H1 (cell line): ENCODE data around the gene NHEJ1. TPM values are rescaled to one million over a fixed set of nuclear protein-coding genes. Genes with fewer than 3 reads are reported as not detected.

Experiments
- CTCF ChIA-PET: fragments of 300-600 bp; sonication (Branson Sonifier 250); formaldehyde crosslinking; loops from one replicate; lab custom pipeline; 2021; ENCODE audit not compliant: partially characterized antibody; lab: Charles Lee
- POLR2A ChIA-PET: fragments of 300-600 bp; sonication (Branson Sonifier 250); formaldehyde crosslinking; loops from one replicate; lab custom pipeline; 2021; ENCODE audit warnings: inconsistent platforms; ENCODE audit not compliant: partially characterized antibody; lab: Charles Lee
- DNase-seq, 2 experiments: peaks; one replicate each; pipeline versions ENCODE4 v3.0.0 to v3.0.0-alpha.2; 2010 to 2022; ENCODE audit warnings: low spot score in 2 of 2, low read depth in 1 of 2, mixed read lengths in 1 of 2
- FAIRE-seq: peaks from 2 replicates; lab custom pipeline; 2011; peaks lifted over from hg19 to GRCh38; lab: Jason Lieb, UNC
- H2AFZ ChIP-seq: 2 replicates; pipeline ENCODE4 v1.8.1; 2012; ENCODE audit warnings: low read length, inconsistent platforms
- H2AK5ac ChIP-seq: 2 replicates; pipeline ENCODE4 v1.6.1; 2013; ENCODE audit warnings: low read depth, low read length
- H2BK120ac ChIP-seq: replicated peaks from 2 replicates; pipeline ENCODE3; 2013; ENCODE audit warnings: low read depth, low read length, inconsistent platforms
- H2BK12ac ChIP-seq: 2 replicates; pipeline ENCODE4 v1.6.1; 2013; ENCODE audit warnings: low read depth, low read length
- H2BK15ac ChIP-seq: 2 replicates; pipeline ENCODE4 v1.6.1; 2013; ENCODE audit warnings: low read length
- H2BK20ac ChIP-seq: 2 replicates; pipeline ENCODE4 v1.6.1; 2013; ENCODE audit warnings: low read length
- H2BK5ac ChIP-seq: 2 replicates; pipeline ENCODE4 v1.6.1; 2013; ENCODE audit warnings: low read depth, low read length
- H3K14ac ChIP-seq: 2 replicates; pipeline ENCODE4 v1.6.1; 2013; ENCODE audit warnings: inconsistent platforms; ENCODE audit not compliant: insufficient read length
- H3K18ac ChIP-seq: 2 replicates; pipeline ENCODE4 v1.6.1; 2013; ENCODE audit warnings: low read length; ENCODE audit errors: extremely low read depth
- H3K23ac ChIP-seq: 2 replicates; pipeline ENCODE4 v1.6.1; 2013; ENCODE audit warnings: inconsistent platforms; ENCODE audit not compliant: insufficient read length
- H3K23me2 ChIP-seq: 2 replicates; pipeline ENCODE4 v1.6.1; 2013; ENCODE audit warnings: low read depth, low read length
- H3K27ac ChIP-seq: 2 replicates; pipeline ENCODE4 v1.6.1; 2011; ENCODE audit warnings: low read depth, low read length, inconsistent platforms
- H3K27me3 ChIP-seq, 4 experiments: replicated peaks in 1 of 4; 1 replicate in 1 of 4; 2 replicates in 3 of 4; pipeline versions ENCODE4 v1.6.1 to v1.8.1; 2011 to 2013; ENCODE audit warnings: low read length in 3 of 4, mild to moderate bottlenecking in 3 of 4, inconsistent platforms in 2 of 4, mixed read lengths in 2 of 4, moderate library complexity in 1 of 4; ENCODE audit not compliant: control insufficient read depth in 3 of 4, insufficient read depth in 3 of 4; ENCODE audit errors: extremely low read depth in 1 of 4
- H3K36me3 ChIP-seq, 4 experiments: 2 replicates each; pipeline versions ENCODE4 v1.6.1 to v1.8.1; 2011 to 2013; ENCODE audit warnings: mild to moderate bottlenecking in 4 of 4, low read length in 3 of 4, moderate library complexity in 2 of 4, control low read depth in 1 of 4, inconsistent platforms in 1 of 4; ENCODE audit not compliant: insufficient read depth in 4 of 4, control insufficient read depth in 2 of 4
- H3K4ac ChIP-seq: replicated peaks from 2 replicates; pipeline ENCODE3; 2013; ENCODE audit warnings: low read length, low read depth, mixed read lengths, inconsistent platforms; ENCODE audit not compliant: insufficient read length
- H3K4me1 ChIP-seq, 4 experiments: replicated peaks in 1 of 4; 1 replicate in 1 of 4; 2 replicates in 3 of 4; pipeline versions ENCODE4 v1.6.1 to v1.8.1; 2011 to 2013; ENCODE audit warnings: low read length in 3 of 4, inconsistent platforms in 2 of 4, mixed read lengths in 1 of 4; ENCODE audit not compliant: insufficient read depth in 4 of 4, control insufficient read depth in 3 of 4
- H3K4me2 ChIP-seq, 2 experiments: 2 replicates each; pipeline versions ENCODE4 v1.6.1 to v1.8.1; 2011 to 2013; ENCODE audit warnings: low read depth in 2 of 2, low read length in 2 of 2, control low read depth in 1 of 2, inconsistent platforms in 1 of 2, mild to moderate bottlenecking in 1 of 2; ENCODE audit not compliant: insufficient read depth in 1 of 2
- H3K4me3 ChIP-seq, 4 experiments: fragments of 200-600, 300-600 bp in 1 of 4; sonication (generic), shearing (Covaris generic), sonication (Bioruptor Twin) in 1 of 4; 2 replicates each; pipeline versions ENCODE4 v1.5.1 to v1.8.1; 2011 to 2016; ENCODE audit warnings: low read length in 4 of 4, low read depth in 3 of 4, control low read depth in 2 of 4, inconsistent platforms in 2 of 4, mild to moderate bottlenecking in 2 of 4, mixed read lengths in 1 of 4, moderate library complexity in 1 of 4; ENCODE audit not compliant: insufficient read depth in 2 of 4; ENCODE audit errors: extremely low read depth in 1 of 4
- H3K56ac ChIP-seq: replicated peaks from 2 replicates; pipeline ENCODE3; 2013; ENCODE audit warnings: low read depth, mild to moderate bottlenecking, mixed read lengths, low read length, inconsistent platforms; ENCODE audit not compliant: insufficient read length
- H3K79me1 ChIP-seq: 2 replicates; pipeline ENCODE4 v1.6.1; 2013; ENCODE audit warnings: low read depth, low read length, control low read depth
- H3K79me2 ChIP-seq, 2 experiments: 2 replicates each; pipeline versions ENCODE4 v1.6.1 to v1.8.1; 2012 to 2013; ENCODE audit warnings: low read length in 2 of 2, mild to moderate bottlenecking in 2 of 2, inconsistent platforms in 1 of 2; ENCODE audit not compliant: insufficient read depth in 2 of 2, control insufficient read depth in 1 of 2
- H3K9ac ChIP-seq, 4 experiments: replicated peaks in 1 of 4; 1 replicate in 1 of 4; 2 replicates in 3 of 4; pipeline versions ENCODE4 v1.6.1 to v1.8.1; 2011 to 2013; ENCODE audit warnings: low read depth in 3 of 4, low read length in 3 of 4, control low read depth in 2 of 4, mild to moderate bottlenecking in 2 of 4, moderate library complexity in 2 of 4, inconsistent platforms in 1 of 4; ENCODE audit errors: extremely low read depth in 1 of 4
- H3K9me3 ChIP-seq, 2 experiments: 2 replicates each; pipeline versions ENCODE4 v1.6.1 to v1.8.1; 2012 to 2013; ENCODE audit warnings: mild to moderate bottlenecking in 2 of 2, moderate library complexity in 2 of 2, control low read depth in 1 of 2, inconsistent platforms in 1 of 2, low read depth in 1 of 2, low read length in 1 of 2, mixed read lengths in 1 of 2; ENCODE audit not compliant: insufficient read depth in 2 of 2
- H4K20me1 ChIP-seq, 2 experiments: replicated peaks in 1 of 2; 2 replicates each; pipeline versions ENCODE3 to v1.8.1; 2011 to 2013; ENCODE audit warnings: inconsistent platforms in 2 of 2, low read length in 2 of 2, mild to moderate bottlenecking in 1 of 2; ENCODE audit not compliant: insufficient read depth in 2 of 2, control insufficient read depth in 1 of 2
- H4K5ac ChIP-seq: 2 replicates; pipeline ENCODE4 v1.6.1; 2013; ENCODE audit warnings: low read length, low read depth, mixed read lengths, inconsistent platforms; ENCODE audit not compliant: insufficient read length
- H4K8ac ChIP-seq: 2 replicates; pipeline ENCODE4 v1.8.0; 2013; ENCODE audit warnings: mild to moderate bottlenecking, moderate library complexity, low read length, inconsistent platforms; ENCODE audit not compliant: insufficient read depth; ENCODE audit errors: extremely low read depth
- H4K91ac ChIP-seq: replicated peaks from 2 replicates; pipeline ENCODE3; 2013; ENCODE audit warnings: low read length, mixed read lengths, inconsistent platforms; ENCODE audit not compliant: insufficient read length
- BRCA1 ChIP-seq: IDR thresholded peaks from 2 replicates; pipeline ENCODE4 v1.6.1; 2012; ENCODE audit warnings: low read depth, low read length, improper control_type of control experiment
- E2F6 ChIP-seq: IDR thresholded peaks from 2 replicates; pipeline ENCODE4 v1.6.1; 2012; ENCODE audit warnings: inconsistent platforms
- RNF2 ChIP-seq: fragments of 200-900, 300-1000 bp; sonication (generic); IDR thresholded peaks from 2 replicates; pipeline ENCODE4 v1.7.1; 2016; ENCODE audit warnings: borderline replicate concordance, low read depth, mild to moderate bottlenecking, antibody characterized with exemption, low read length; ENCODE audit not compliant: poor library complexity, severe bottlenecking; ENCODE audit errors: missing control alignments
- SAP30 ChIP-seq: fragments of 300-600 bp; sonication (generic); IDR thresholded peaks from 2 replicates; pipeline ENCODE4 v1.7.1; 2012; ENCODE audit warnings: low read length, moderate library complexity, mild to moderate bottlenecking, inconsistent platforms; ENCODE audit not compliant: insufficient read depth, insufficient replicate concordance
- TAF1 ChIP-seq: IDR thresholded peaks from 2 replicates; pipeline ENCODE4 v1.6.1; 2011; ENCODE audit warnings: mild to moderate bottlenecking, low read depth, low read length
- WGBS, 2 experiments: shearing (Covaris generic) in 1 of 2; methylation state at CpG; one replicate each; pipeline versions ENCODE4 v1.1.6 to v1.1.7; 2013 to 2015; ENCODE audit warnings: low lambda C conversion rate in 2 of 2, mixed read lengths in 2 of 2, inconsistent platforms in 1 of 2, low coverage in 1 of 2, missing lambda C conversion rate in 1 of 2; ENCODE audit not compliant: insufficient replicate concordance in 2 of 2, insufficient coverage in 1 of 2, insufficient read length in 1 of 2; ENCODE audit errors: extremely low coverage in 1 of 2, missing lambda C conversion rate in 1 of 2; 5-methylcytosine and 5-hydroxymethylcytosine counted together
- polyA plus RNA-seq, 7 experiments: library from polyadenylated mRNA; depleted of rRNA in 3 of 7; stranded (reverse) in 5 of 7; unstranded in 2 of 7; fragments of >200 nt in 5 of 7; fragments of 200-250 nt in 2 of 7; gene quantifications; 1 replicate in 5 of 7; 2 replicates in 1 of 7; 4 replicates in 1 of 7; pipeline versions ENCODE4 v1.2.1 to v1.2.3, GENCODE V29; 2011 to 2013; ENCODE audit warnings: missing spikeins in 2 of 7, mixed read lengths in 2 of 7
- total RNA-seq: library from RNA; stranded (reverse); fragmentation: NEBNext Ultra II Directional; extraction: Animal tissue kit (Norgen Biotek cat#: 25700); gene quantifications from 2 replicates; pipeline ENCODE4 v1.2.1, GENCODE V29; 2021

Gene NHEJ1
- total and polyA plus RNA-seq, 2 of the 8 experiments (the other 6 are each of a cell fraction or from before 2014, with no cell fraction given), result 22.7 to 24.1 TPM

DNA sequence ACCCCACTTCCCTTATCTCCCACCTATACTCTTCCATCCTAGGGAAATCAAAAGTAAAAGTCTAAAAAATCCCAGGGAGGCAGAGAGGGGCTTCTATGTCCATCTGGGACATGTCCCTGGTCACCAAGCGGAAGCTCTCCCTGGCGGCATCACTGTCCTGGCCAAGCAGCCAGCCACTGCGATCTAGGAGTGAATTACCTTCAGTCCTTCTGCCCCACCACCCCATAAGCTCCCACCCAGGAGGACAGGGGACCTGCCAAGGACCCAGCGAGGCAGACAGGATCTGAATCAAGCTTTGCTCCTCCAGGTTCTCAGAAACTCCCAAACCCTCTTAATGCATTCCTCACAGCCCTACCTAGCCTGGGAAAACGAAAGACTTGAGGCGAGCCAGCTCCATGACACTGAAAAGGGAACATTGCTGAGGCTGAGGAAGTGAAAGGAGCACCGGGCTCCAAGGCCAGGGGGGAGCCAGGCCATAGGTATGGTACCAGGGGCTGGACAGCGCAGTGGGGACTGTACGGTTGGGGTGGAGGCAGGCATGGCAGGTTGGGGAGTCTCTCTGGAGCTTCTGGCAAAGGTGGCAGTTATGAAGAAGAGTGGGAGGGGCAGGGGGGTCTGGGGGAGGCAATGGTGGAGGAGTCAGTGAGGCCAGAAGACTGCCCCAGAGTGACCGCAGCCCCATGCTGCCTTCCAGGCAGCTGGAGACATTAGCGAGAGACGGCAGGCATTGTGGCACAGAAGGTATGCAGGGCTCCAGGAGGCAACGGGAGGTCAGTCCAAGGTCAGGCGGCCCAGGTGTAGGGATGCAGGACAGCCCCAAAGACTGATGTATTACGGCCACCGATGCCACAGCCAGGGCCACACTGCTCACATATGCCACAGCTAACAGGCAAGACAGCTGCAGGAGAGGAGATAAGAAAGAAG, 11.9 kb upstream of the NHEJ1 start:
- Histone ChIP-seq H4K8ac (no peak overlapping the region), H3K4me3 (no peak overlapping the region), H2BK20ac (no peak overlapping the region), H3K4ac (no peak overlapping the region), H3K36me3 (peaks cover 0 to 7% (median 3%) of the 10 kb centered on the region in 4 experiments; a peak in 2 of 8 replicates), H2AK5ac (no peak overlapping the region), H3K27ac (no peak overlapping the region), H3K18ac (no peak overlapping the region), H3K79me2 (no peaks in the 10 kb centered on the region), H2AFZ (no peak overlapping the region), H3K27me3 (no peaks in the 10 kb centered on the region), H3K23me2 (peaks cover 4% of the 10 kb centered on the region; the same call in 1 of the 2 replicates), H4K5ac (no peak overlapping the region), H2BK12ac (no peak overlapping the region), H2BK120ac (no peak overlapping the region), H2BK15ac (no peak overlapping the region), H3K23ac (no peak overlapping the region), H2BK5ac (no peak overlapping the region), H3K4me1 (peaks cover 0 to 7% (median 2%) of the 10 kb centered on the region in 4 experiments; a peak in 2 of 7 replicates), H3K9me3 (no peaks in the 10 kb centered on the region), H3K56ac (no peak overlapping the region), H3K9ac (no peak overlapping the region), H3K79me1 (no peaks in the 10 kb centered on the region), H4K91ac (no peak overlapping the region), H3K14ac (no peak overlapping the region), H4K20me1 (peaks cover 0 to 1% of the 10 kb centered on the region in 2 experiments), H3K4me2 (no peak overlapping the region)
- ChIA-PET POLR2A (interaction anchor here (2.2 to 2.5 kb wide), 2 partner anchors 34 to 45 kb away, joined by 6 to 7 read pairs; partner anchors contain the start of gene ZFAND2B), CTCF (interaction anchor here (0.7 to 8.3 kb wide), 18 partner anchors 9 to 357 kb away, joined by 3 to 71 read pairs (median 5); partner anchors contain the start of genes NHEJ1 and ZFAND2B)
- no peak for DNase-seq
- no peak for FAIRE-seq
- 90% methylated on average over 16 of the region's 16 CpGs; no CpG with 5 or more reads in 1 of the 2 experiments for WGBS, 2 experiments
- TF ChIP-seq E2F6 (no peak), TAF1 (no peak), RNF2 (no peak), BRCA1 (no peak), SAP30 (no peak)
